ENCODE results near the gene PRR14.
"Not testable (repeated sequence)": the region's sequence is repeated elsewhere in the genome, so short reads cannot be mapped to it uniquely, and the experiment has no call there.

The PRR14 gene

GRCh38 chr16:30633526-30633925 lies 17.2 kb upstream of the PRR14 start:
- DNase-seq = no peak

DNA sequence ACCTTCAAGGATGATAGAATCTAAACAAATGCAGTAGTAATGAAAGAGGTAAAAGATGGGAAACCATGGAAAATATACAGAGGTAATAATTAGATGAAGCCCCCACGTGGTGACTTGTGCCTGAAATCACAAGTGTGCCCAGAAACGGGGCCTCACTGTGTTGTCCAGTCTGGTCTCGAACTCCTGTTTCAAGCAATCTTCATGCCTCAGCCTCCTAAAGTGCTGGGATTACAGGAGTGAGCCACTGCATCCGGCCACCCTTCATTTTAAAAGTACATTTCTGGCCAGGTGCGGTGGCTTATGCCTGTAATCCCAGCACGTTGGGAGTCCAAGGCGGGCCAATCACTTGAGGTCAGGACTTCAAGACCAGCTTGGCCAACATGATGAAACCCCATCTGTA lies 14.2 kb upstream of the PRR14 start:
- DNase-seq = no peak

DNA sequence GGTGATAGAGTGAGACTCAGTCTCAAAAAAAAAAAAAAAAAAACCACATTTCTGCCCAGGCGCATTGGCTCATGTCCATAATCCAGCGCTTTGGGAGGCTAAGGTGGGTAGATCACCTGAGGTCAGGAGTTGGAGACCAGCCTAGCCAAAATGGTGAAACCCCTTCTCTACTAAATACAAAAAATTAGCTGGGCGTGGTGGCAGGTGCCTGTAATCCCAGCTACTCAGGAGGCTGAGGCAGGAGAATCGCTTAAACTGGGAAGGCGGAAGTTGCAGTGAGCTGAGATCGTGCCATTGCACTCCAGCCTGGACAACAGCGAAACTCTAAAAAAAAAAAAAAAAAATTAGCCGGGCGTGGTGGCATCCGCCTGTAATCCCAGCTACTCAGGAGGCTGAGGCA lies 13.6 kb upstream of the PRR14 start:
- DNase-seq = not testable (repeated sequence)

- DNase-seq = peak; percentile 60
These were observed 12.8 kb upstream of the PRR14 start for GRCh38 chr16:30637944-30638343.

- DNase-seq = no peak
These were observed 9.3 kb upstream of the PRR14 start for GRCh38 chr16:30641378-30641982.

DNA sequence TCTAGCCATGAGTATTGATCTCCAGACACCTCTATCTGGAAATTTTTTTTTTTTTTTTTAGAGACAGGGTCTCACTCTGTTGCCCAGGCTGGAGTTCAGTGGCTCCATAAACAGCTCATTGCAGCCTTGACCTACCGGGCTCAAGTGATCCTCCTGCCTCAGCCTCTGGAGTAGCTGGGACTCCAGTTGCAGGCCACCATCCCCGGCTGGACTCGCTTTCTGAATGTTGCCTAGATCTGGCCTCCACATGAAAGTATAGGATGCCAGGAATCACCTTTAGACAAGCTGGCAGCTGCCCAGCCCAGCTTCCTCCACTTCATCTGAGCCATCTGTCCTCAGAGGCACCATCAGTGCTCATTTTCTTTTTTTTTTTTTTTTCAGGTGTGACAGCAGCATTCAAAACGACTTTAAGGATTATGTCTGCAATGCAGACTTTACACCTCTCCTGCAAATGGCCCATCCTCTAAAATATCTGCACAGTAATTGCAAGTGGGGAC lies 6.4 kb upstream of the PRR14 start:
- no peak for DNase-seq

- DNase-seq = no peak
These were observed 5.0 kb upstream of the PRR14 start for GRCh38 chr16:30645727-30646126.

DNA sequence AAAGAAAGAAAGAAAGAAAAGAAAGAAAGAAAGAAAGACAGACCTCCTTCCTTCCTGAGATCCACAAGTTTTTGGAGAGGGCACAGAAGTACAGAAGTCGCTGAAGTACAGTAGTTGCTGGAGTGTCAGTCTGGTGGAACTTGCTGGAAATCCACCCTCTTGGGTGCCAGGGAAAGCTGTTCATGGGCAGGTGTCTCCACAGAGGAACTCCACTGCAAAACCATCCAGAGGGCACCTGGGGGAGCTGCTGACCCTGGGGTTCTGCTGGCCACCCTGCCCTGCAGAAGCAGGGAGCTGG lies 3.5 kb upstream of the PRR14 start:
- no peak for DNase-seq

DNA sequence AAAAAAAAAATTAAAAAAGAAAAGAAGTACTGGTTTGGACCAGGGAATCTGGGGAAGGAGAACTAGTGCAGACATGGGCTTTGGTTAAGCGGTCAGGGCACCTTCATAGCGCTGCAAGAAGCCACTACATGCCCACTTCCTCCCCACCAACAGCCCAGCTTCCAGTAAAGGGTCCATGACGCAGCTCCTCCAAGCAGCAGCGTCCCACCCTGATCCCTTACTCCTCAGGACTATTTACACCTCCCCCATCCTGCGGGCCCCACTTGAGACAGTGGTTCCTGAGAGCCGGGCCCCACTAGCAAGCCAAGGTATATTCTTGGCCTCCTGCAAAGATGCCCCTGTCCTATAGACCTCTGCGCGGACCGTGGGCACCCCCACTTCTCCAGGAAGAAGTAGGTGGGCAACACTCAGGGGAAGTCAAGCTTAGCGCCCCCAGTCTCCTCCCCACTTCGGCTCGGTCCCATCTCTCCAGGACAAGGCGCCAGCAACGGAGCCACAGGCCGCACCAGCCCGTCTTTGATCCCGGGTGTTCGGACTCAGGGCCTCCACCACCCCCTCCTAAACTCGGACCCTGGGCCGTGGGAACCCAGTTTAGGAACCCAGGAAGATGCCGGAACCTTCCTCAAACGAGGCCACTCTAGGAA lies 913 bp upstream of the PRR14 start:
- DNase-seq = peak; percentile 57

DNA sequence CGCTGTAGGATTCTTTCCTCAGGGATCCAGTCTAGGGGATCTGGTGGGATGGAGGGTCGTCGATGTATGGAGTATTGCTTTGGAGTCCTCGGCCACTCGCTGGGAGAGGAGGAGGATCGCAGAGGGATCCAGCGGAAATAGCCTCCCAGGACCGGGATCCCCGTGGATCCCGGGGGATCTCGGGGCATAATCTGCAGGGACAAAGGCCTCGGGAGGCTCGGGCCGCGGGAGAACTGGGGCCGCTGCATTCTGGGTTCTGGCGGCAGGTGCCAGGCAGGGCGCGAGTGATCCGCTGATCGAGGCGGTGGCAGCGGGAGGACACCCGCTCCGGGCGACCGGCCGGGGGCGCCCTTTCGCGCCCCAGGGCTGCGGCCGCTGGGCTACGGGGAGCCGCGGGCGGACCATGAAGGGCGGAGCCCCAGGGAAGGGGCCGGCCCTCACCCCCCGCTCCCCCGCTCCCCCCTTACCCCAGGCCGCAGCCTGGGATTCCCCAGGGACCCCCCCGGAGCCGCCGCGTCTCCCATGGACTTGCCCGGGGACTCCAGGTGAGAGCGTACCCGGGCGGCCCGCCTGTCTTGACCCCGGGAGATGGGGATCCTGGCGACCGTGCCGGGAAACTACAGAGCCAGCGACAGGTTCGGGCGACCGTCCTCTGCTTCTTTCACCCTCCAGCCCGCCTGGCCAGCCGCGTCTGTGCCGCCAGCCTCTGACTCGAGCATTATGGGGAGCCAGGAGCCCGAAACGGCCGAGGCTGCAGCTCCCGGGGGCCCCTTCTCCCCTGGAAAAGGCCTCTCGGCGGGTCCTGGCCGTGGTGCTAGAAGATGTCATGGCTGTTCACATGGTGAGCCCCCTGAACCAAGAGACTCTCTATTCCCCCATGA lies 604 bp downstream of the PRR14 start:
- peak; percentile 86 for DNase-seq

DNA sequence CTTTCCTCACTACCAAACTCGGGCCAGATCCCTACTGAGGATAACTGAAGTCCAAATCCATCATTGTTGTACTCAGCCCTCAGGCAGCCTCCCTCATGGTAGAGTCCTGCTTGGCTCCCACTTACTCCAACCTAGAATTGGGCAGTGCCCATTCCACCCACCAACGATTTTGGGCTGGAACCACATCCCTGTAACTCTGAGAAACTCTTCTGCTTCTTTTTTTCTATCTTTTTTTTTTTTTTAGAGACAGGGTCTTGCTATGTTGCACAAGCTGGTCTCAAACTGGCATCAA lies 1.2 kb downstream of the PRR14 start:
- no peak for DNase-seq

DNA sequence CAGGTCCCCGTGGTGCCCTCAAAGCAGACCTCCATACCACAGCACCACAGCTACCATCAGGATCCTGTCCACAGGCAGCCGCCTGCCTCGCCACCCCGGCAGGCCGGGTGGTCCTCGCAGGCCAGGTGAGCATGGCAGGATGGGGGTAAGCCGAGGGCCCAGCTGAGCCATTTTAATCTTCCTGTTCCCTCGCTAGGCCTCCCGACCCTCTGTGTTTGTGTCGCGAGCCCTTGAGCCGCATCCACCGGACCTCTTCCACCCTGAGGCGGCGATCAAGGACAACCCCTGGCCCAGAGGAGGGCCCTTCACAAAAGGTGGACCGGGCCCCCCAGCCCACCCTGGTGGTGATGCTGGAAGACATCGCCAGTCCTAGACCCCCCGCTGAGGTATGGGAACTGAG lies 2.0 kb downstream of the PRR14 start:
- DNase-seq = no peak

GRCh38 chr16:30654856-30655255 lies 4.1 kb downstream of the PRR14 start:
- DNase-seq = no peak

DNA sequence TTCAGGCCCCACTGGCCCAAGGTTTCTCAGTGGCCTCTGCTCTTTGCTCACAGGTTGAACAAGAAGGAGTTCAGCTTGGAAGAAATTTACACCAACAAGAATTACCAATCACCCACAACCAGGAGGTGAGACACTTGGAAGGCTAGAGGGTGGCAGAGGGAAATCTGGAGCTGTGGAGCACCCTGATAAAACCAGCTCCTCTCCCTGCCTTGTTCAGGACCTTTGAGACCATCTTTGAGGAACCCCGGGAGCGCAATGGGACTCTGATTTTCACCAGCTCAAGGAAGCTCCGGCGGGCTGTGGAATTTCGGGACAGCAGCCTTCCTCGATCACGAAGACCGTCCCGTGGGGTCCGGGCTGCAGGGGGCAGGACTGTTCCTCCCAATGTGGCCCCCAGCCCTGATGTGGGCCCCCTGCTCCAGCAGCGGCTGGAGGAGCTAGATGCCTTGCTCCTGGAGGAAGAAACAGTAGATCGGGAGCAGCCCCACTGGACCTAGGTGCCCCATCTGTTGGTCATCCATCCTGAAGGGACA lies 5.1 kb downstream of the PRR14 start:
- no peak for DNase-seq

DNA sequence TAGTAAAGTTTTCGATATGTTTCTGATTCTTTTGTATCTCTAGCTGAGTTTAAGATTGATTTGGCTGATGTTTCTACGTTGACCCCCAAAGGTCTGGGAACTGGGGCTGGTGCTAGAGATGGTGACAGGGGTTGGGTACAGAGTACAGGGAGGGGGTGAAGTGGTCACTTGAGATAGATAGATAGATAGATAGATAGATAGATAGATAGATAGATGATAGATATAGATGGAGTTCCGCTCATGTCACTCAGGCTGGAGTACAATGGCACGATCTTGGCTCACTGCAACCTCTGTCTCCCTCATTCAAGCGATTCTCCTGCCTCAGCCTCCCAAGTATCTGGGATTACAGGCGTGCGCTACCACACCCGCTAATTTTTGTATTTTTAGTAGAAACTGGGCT lies 5.6 kb downstream of the PRR14 start:
- DNase-seq = no peak

- DNase-seq = no peak
These were observed 6.5 kb downstream of the PRR14 start for GRCh38 chr16:30656974-30657865.

- peak; percentile 100 for DNase-seq
These were observed 7.3 kb downstream of the PRR14 start, which contains the start of gene FBRS for GRCh38 chr16:30657866-30658730. Gene FBRS (plus strand): TSS chr16:30658431. CDS start chr16:30659519, 1,088 bp downstream.

DNA sequence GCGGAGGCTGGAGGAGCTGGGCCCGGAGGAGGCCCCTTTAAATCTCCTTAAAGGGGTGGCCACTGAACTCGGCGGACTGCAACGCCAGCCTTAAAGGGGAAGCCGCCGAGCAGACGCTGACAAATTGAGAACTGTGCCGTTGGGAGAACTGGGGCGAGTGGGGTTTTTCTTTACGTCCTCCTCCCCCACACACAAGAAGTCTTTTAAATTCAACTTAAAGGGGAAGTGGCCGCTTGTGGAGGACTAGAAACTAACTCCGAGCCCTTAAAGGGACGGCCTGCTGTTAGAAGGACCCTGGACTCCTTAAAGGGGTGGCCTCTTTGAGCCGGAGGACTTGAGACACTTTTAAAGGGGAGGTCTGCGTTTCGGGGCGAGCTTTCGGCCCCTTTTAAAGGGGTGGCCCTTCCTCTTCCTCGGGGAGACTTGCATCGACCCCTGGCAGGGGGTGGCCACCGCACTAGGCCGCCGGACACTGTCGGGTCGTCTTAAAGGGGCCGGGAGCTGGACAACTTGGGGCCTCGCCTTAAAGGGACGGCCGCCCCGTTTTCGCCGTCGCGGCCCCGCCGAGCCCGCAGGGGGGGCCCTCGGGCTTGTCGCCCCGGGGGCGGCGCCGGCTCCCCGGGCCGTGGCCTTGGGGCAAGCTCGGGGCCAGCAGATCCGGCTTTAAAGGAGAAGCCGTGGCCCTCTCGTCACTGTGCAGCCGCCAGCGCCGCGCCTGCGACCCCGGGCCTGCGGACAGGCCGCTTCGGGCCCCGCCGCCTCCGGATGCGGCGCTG lies 8.2 kb downstream of the PRR14 start:
- DNase-seq = peak; percentile 97

DNA sequence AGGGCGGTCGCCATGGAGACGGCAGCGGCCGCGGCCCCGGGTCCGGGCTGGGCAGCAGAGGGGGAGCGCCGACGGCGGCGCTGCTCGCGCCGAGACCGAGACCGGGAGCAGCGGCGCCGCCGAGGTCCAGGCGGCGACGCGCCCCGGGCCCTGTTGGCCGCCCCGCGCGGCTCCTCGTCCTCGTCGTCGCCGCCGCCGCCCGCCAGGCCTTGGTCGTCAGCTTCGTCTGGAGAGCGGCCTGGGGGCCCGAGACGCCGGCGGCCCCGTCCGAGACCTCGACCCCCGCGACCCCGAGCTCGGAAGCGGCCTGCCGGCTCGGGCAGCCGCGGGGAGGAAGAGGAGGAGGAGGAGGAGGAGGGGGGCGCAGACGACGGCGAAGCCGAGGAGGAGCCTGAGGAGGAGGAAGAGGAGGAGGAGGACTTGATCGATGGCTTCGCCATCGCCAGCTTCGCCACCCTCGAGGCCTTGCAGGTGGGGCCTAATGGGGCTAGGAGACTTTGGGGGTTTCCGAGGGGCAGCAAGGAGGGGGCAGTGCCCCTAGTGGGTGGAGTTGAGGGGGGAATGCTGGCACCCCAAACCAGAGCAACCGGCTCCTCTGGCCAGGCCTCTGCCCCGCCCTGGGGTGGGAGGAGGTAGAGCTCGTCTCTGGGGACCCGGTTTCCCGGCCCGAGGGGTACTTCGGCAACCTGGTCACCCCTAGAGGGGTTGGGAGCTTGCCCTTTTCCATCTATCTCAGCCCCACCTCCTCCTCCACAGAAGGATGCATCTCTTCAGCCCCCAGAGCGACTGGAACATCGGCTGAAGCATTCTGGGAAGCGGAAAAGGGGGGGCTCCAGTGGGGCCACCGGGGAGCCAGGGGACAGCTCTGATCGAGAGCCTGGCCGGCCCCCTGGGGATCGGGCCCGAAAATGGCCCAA lies 9.0 kb downstream of the PRR14 start:
- peak; percentile 80 for DNase-seq
